Measurements from ENCODE around the gene MTNR1B.

Gene MTNR1B

GRCh38 chr11:92969634-92970347, at the start of gene MTNR1B:
TSS of gene MTNR1B (plus strand) at chr11:92969651. CDS start at chr11:92969726, 75 bp downstream.
- no peak for DNase-seq

GRCh38 chr11:92920331-92920730, 49.1 kb upstream of the MTNR1B start:
- DNase-seq, result no peak

GRCh38 chr11:92922731-92923130, 46.7 kb upstream of the MTNR1B start:
- no peak for DNase-seq

GRCh38 chr11:92929246-92929645, 40.2 kb upstream of the MTNR1B start:
- no peak for DNase-seq

- DNase-seq, result no peak
Observed at GRCh38 chr11:92929653-92930052, 39.8 kb upstream of the MTNR1B start.

- no peak for DNase-seq
Observed at GRCh38 chr11:92931746-92932422, 37.6 kb upstream of the MTNR1B start.

GRCh38 chr11:92939305-92939704, 30.1 kb upstream of the MTNR1B start:
- no peak for DNase-seq

- DNase-seq, result no peak
Observed at GRCh38 chr11:92941676-92942571, 27.5 kb upstream of the MTNR1B start.

GRCh38 chr11:92946707-92947106, 22.7 kb upstream of the MTNR1B start:
- no peak for DNase-seq

- no peak for DNase-seq
Observed at GRCh38 chr11:92948116-92948515, 21.3 kb upstream of the MTNR1B start.

- no peak for DNase-seq
Observed at GRCh38 chr11:92954003-92954402, 15.4 kb upstream of the MTNR1B start.

- DNase-seq, result no peak
Observed at GRCh38 chr11:92955860-92956259, 13.6 kb upstream of the MTNR1B start.

GRCh38 chr11:92960886-92961285, 8.6 kb upstream of the MTNR1B start:
- DNase-seq, result no peak

- no peak for DNase-seq
Observed at GRCh38 chr11:92962446-92962845, 7.0 kb upstream of the MTNR1B start.

GRCh38 chr11:92964471-92964870, 5.0 kb upstream of the MTNR1B start:
- no peak for DNase-seq

GRCh38 chr11:92965196-92965595, 4.3 kb upstream of the MTNR1B start:
- no peak for DNase-seq

- DNase-seq, result no peak
Observed at GRCh38 chr11:92967178-92967577, 2.3 kb upstream of the MTNR1B start.

GRCh38 chr11:92967867-92968266, 1.6 kb upstream of the MTNR1B start:
- no peak for DNase-seq

- no peak for DNase-seq
Observed at GRCh38 chr11:92969293-92969633, 188 bp upstream of the MTNR1B start.

GRCh38 chr11:92972248-92972647, 2.8 kb downstream of the MTNR1B start:
- DNase-seq, result no peak

- DNase-seq, result no peak
Observed at GRCh38 chr11:92975285-92975684, 5.8 kb downstream of the MTNR1B start.

- no peak for DNase-seq
Observed at GRCh38 chr11:92976681-92977080, 7.2 kb downstream of the MTNR1B start.

- DNase-seq, result no peak
Observed at GRCh38 chr11:92977401-92977800, 8.0 kb downstream of the MTNR1B start.
